Pancreas (tissue), 10 donors: Measurements from ENCODE around the gene MLEC. TPM values are rescaled to one million over a fixed set of nuclear protein-coding genes. Genes with fewer than 3 reads are reported as not detected.

Experiments used
- ATAC-seq, 4 donors: fragments of 200-7000 bp; cut with Tn5 transposase; one replicate each; pipeline versions ENCODE4 v1.8.0 to v1.9.1; 2020; ENCODE audit warnings: mild to moderate bottlenecking in 4 of 4, moderate library complexity in 4 of 4
- DNase-seq, 6 donors: peaks; one replicate each; pipeline ENCODE4 v3.0.0-alpha.2; 2020
- FAIRE-seq: peaks from 2 replicates; lab custom pipeline; 2012; peaks lifted over from hg19 to GRCh38; lab: Jason Lieb, UNC
- H3K27ac ChIP-seq, 4 donors: fragments of 200-600 bp; sonication (generic); 1 replicate in 3 of 4; 2 replicates in 1 of 4; pipeline versions ENCODE4 v1.5.0 to v1.8.0; 2020
- H3K27me3 ChIP-seq, 4 donors: fragments of 200-600 bp; one replicate each; pipeline ENCODE4 v1.8.0; 2021
- H3K36me3 ChIP-seq, 3 donors: fragments of 200-600 bp; sonication (generic) in 1 of 3; one replicate each; pipeline versions ENCODE4 v1.5.0 to v1.8.0; 2020 to 2021
- H3K4me1 ChIP-seq, 3 donors: fragments of 200-600 bp; one replicate each; pipeline ENCODE4 v1.8.0; 2021
- H3K4me3 ChIP-seq, 4 donors: fragments of 200-600 bp; sonication (generic) in 2 of 4; one replicate each; pipeline versions ENCODE4 v1.5.0 to v1.8.0; 2020 to 2021
- H3K9me3 ChIP-seq, 4 donors: fragments of 200-600 bp; one replicate each; pipeline ENCODE4 v1.8.0; 2021
- WGBS, 2 donors: extraction: QIAGEN DNeasy Blood & Tissue Kit; methylation state at CpG; one replicate each; pipeline ENCODE4 v1.1.7; 2013; 5-methylcytosine and 5-hydroxymethylcytosine counted together
- intact Hi-C, 3 donors: fragments of 100-400 bp; cut with DNase I; formaldehyde crosslinking; loops; one replicate each; pipeline versions ENCODE4 v1.11.1 to v1.14.2; 2022
- polyA plus RNA-seq, 2 donors: library from polyadenylated mRNA; stranded (reverse); fragments of 200-250 nt; gene quantifications; one replicate each; pipeline ENCODE4 v1.2.3, GENCODE V29; 2013
- total RNA-seq, 6 donors: library from RNA; stranded (reverse); fragmentation: NEBNext Ultra II Directional in 4 of 6; extraction: Animal tissue kit (Norgen Biotek cat#: 25700) in 4 of 6; gene quantifications; one replicate each; pipeline versions ENCODE4 v1.2.1 to v1.2.4, GENCODE V29; 2021 to 2023
- TF ChIP-seq, protein P1 (sequence below), 4 donors: fragments of 200-600 bp; sonication (generic) in 3 of 4; IDR thresholded peaks; one replicate each; pipeline versions ENCODE4 v1.5.0 to v1.8.0; 2021; ENCODE audit warnings: antibody characterized with exemption in 4 of 4
- donor health status: healthy with polysubstance abuse.
- donor health status: DM: no; HTN: no; CAD: no; lungs with moderate emphysema.
- donor health status: DM: no; HTN: no; CAD: no.
- donor health status: control.
- donor health status: control.
- donor health status: Bipolar disorder and iron deficiency.
- donor health status: DM: yes; HTN: yes; CAD: no.
- donor health status: DM: no; HTN: no; CAD: no.
- donor health status: DM: no; HTN: no; CAD: no.
- donor health status: DM: yes; HTN: yes; CAD: no.

The MLEC gene
- total and polyA plus RNA-seq, 8 donors: 25.8 to 124 (median 91.5) TPM

DNA sequence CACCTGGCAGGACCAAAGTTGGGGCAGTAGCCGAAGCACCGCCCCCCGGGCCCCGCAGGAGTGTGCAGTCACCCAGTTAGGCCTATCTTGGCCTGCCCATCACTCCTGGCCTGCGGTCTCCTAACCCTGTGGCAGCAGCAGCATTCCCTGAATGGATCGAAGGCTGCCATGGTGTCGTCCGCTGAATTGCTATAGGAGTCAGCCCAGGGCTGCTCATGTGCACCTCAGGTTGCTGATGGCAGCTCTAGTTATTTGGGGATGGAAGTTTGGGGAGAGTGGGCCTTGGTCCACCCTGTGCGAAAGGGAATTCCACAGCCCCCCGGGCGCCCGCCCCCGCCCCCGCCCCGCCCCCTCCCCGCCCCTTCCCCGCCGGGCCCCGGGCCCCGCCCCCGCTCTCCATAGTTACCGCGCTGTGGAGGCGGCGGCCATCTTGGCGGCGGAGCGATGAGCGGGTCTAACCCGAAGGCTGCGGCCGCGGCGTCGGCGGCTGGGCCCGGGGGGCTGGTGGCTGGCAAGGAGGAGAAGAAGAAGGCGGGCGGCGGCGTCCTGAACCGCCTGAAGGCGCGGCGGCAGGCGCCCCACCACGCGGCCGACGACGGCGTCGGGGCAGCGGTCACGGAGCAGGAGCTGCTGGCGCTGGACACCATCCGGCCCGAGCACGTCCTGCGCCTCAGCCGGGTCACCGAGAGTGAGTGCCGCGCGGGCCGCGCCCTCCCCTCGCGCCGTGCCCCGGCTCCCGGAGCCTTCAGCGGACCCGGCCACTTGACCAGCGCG lies 23.3 kb downstream of the MLEC start, which contains the start of gene UNC119B:
TSS of gene UNC119B (plus strand) at position 428 of the 774 bp plus-strand sequence. CDS start at position 445, 17 bp downstream.
- peak; percentile 88 to 93 (median 92) for ATAC-seq
- Histone ChIP-seq H3K4me3 (peak within 1 kb of the TSS; percentile 85 to 97 (median 96)), H3K36me3 (peaks cover 0 to 8% (median 6%) of the 10 kb centered on the region in 3 donors), H3K27ac (peak within 1 kb of the TSS; percentile 42 to 84 (median 72)), H3K4me1 (peaks cover 0 to 3% (median 0%) of the 10 kb centered on the region in 3 donors), H3K9me3 (no peaks in the 10 kb centered on the region), H3K27me3 (no peaks in the 10 kb centered on the region)
- no peak for FAIRE-seq
- DNase-seq: peak; percentile 54 to 91 (median 72)
- WGBS, 2 donors: 1% methylated on average over 50 to 75 of the region's 76 CpGs
- TF ChIP-seq, protein P1, sequence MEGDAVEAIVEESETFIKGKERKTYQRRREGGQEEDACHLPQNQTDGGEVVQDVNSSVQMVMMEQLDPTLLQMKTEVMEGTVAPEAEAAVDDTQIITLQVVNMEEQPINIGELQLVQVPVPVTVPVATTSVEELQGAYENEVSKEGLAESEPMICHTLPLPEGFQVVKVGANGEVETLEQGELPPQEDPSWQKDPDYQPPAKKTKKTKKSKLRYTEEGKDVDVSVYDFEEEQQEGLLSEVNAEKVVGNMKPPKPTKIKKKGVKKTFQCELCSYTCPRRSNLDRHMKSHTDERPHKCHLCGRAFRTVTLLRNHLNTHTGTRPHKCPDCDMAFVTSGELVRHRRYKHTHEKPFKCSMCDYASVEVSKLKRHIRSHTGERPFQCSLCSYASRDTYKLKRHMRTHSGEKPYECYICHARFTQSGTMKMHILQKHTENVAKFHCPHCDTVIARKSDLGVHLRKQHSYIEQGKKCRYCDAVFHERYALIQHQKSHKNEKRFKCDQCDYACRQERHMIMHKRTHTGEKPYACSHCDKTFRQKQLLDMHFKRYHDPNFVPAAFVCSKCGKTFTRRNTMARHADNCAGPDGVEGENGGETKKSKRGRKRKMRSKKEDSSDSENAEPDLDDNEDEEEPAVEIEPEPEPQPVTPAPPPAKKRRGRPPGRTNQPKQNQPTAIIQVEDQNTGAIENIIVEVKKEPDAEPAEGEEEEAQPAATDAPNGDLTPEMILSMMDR (IDR thresholded peaks at IDR 0.05): no peak
- intact Hi-C loops: loop anchor here in 2 of 3 donors (5.0 to 10.0 kb wide), 3 partner anchors 63 to 128 kb away; partner anchors contain the start of genes CABP1 (in 1 of the 2) and POP5 (in 1 of the 2)

DNA sequence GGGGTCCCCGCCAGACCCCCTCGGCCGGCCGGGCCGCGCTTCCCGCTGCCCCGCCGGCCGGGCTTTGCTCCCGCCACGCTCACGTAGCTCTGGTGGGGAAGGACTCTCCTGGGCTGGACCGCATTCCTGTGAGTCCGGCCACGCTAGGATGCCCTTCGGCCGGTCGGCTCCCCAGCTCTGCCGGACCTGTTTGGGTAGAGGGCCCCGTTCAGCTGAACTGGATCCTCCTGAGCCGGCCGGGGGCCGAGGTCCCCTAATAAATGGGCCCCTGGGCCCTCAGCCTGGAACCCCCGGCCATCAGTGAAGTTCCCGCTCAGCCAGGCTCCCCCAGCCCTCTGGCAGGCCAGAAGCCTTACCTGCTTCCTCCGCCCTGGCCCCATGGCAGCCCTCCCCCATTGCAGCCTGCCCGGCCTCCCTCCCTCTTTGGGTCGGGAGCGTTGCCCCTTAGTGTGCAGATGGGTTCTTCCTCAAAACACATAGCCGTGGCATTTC lies 23.9 kb downstream of the MLEC start:
- ATAC-seq (peak; percentile 27 to 49 (median 47)), DNase-seq (peak in 3 of 6 donors; percentile 27 to 84 (median 68)), FAIRE-seq (no peak)
- Histone ChIP-seq H3K9me3 (no peaks in the 10 kb centered on the region), H3K36me3 (peaks cover 0 to 8% (median 6%) of the 10 kb centered on the region in 3 donors), H3K27me3 (no peaks in the 10 kb centered on the region), H3K4me1 (peaks cover 0 to 3% (median 0%) of the 10 kb centered on the region in 3 donors), H3K27ac (peak overlapping the region; percentile 42 to 84 (median 72)), H3K4me3 (peak overlapping the region; percentile 85 to 97 (median 96))
- intact Hi-C loops: loop anchor here in 2 of 3 donors (5.0 to 10.0 kb wide), 3 partner anchors 64 to 129 kb away; partner anchors contain the start of genes CABP1 (in 1 of the 2) and POP5 (in 1 of the 2)
- TF ChIP-seq, protein P1 (IDR thresholded peaks at IDR 0.05): no peak
- 0 to 1% methylated on average over 27 to 31 of the region's 31 CpGs for WGBS, 2 donors

DNA sequence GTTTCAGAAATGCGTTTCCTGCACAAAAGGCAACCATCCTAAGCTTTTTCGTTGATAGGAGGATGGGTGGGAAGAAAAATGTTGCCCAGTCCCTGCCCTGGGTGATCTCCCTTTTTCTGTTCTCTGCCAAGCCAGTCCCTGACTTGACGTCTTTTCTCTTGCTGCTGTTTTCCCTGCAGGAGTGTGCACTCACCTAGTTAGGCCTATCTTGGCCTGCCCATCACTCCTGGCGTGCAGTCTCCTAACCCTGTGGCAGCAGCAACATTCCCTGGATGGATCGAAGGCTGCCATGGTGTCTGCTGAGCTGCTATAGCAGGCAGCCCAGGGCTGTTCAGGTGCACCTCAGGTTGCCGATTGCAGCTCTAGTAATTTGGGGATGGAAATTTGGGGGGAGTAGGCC lies 24.5 kb downstream of the MLEC start:
- FAIRE-seq (no peak), DNase-seq (no peak), ATAC-seq (no peak)
- Histone ChIP-seq H3K36me3 (peaks cover 0 to 8% (median 6%) of the 10 kb centered on the region in 3 donors), H3K27me3 (no peaks in the 10 kb centered on the region), H3K9me3 (no peaks in the 10 kb centered on the region), H3K4me3 (peak overlapping the region; percentile 85 to 97 (median 96)), H3K4me1 (peaks cover 0 to 3% (median 0%) of the 10 kb centered on the region in 3 donors), H3K27ac (peak overlapping the region in 1 of 4 donors; percentile 42)
- 21 to 23% methylated on average over 6 of the region's 6 CpGs for WGBS, 2 donors
- intact Hi-C loops: loop anchor here in 2 of 3 donors (5.0 to 10.0 kb wide), 3 partner anchors 64 to 129 kb away; partner anchors contain the start of genes CABP1 (in 1 of the 2) and POP5 (in 1 of the 2)
- TF ChIP-seq, protein P1 (IDR thresholded peaks at IDR 0.05): no peak

DNA sequence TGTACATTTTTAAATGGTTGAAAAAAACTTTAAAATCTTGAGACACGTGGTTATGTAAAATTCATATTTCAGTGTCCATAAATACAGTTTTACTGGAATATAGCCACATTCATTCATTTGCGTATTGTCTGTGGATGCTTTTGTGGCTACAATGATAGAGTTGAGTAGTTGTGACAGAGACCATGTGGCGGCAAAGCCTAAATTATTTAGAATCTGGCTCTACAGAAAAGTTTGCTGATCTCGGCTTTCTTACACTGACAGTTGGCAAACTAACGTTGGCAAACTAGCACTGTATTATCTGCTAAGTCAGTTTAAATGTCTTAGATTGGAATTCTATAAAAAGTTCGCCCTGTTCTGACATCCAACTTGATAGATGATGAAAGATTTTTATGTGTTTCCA lies 25.7 kb downstream of the MLEC start:
- 58 to 62% methylated on average over 6 of the region's 6 CpGs for WGBS, 2 donors
- TF ChIP-seq, protein P1 (IDR thresholded peaks at IDR 0.05): no peak
- DNase-seq (no peak), ATAC-seq (no peak), FAIRE-seq (no peak)
- Histone ChIP-seq H3K4me1 (peaks cover 0 to 3% (median 0%) of the 10 kb centered on the region in 3 donors), H3K36me3 (peaks cover 0 to 16% (median 6%) of the 10 kb centered on the region in 3 donors), H3K4me3 (no peak overlapping the region), H3K27me3 (no peaks in the 10 kb centered on the region), H3K27ac (no peak overlapping the region), H3K9me3 (no peaks in the 10 kb centered on the region)
- intact Hi-C loops: loop anchor here in 2 of 3 donors (5.0 to 10.0 kb wide), 3 partner anchors 65 to 130 kb away; partner anchors contain the start of genes CABP1 (in 1 of the 2) and POP5 (in 1 of the 2)
